22Rv1 (cell line): ENCODE measurements around the gene NSMCE3.

ENCODE experiments used
- ZFX ChIP-seq: fragments of 450-650 bp; IDR thresholded peaks from 2 replicates; pipeline ENCODE4 v1.6.1; 2017; ENCODE audit warnings: antibody characterized with exemption, borderline replicate concordance
- TF ChIP-seq, protein P1 (sequence below): fragments of 450-650 bp; IDR thresholded peaks from 2 replicates; pipeline ENCODE4 v1.5.1; 2017; ENCODE audit warnings: mild to moderate bottlenecking

GRCh38 chr15:29280514-29280913 is 10.9 kb upstream of the NSMCE3 start:
- TF ChIP-seq, protein P1, sequence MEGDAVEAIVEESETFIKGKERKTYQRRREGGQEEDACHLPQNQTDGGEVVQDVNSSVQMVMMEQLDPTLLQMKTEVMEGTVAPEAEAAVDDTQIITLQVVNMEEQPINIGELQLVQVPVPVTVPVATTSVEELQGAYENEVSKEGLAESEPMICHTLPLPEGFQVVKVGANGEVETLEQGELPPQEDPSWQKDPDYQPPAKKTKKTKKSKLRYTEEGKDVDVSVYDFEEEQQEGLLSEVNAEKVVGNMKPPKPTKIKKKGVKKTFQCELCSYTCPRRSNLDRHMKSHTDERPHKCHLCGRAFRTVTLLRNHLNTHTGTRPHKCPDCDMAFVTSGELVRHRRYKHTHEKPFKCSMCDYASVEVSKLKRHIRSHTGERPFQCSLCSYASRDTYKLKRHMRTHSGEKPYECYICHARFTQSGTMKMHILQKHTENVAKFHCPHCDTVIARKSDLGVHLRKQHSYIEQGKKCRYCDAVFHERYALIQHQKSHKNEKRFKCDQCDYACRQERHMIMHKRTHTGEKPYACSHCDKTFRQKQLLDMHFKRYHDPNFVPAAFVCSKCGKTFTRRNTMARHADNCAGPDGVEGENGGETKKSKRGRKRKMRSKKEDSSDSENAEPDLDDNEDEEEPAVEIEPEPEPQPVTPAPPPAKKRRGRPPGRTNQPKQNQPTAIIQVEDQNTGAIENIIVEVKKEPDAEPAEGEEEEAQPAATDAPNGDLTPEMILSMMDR: no peak
- no peak for TF ChIP-seq ZFX
